ENCODE results near the gene LTV1.

Gene LTV1

DNA sequence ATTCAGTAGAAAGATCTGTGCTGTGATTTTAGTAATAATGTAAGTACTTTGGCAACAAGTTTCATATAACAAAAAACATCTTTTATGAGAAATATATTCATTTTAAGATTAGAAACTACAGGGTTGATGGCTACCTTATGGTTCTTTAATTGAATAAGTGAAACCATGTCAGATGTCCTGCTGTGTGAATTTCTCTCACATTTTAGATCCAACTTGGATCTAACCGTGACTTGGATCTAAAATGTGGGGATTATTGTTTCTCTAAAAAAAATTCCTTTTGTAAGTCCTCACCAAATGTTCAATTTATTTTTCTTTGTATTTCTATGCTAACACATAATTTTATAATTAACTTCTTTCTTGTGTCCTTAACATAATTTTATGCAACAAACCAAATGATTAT, 51.5 kb downstream of the LTV1 start:
- Histone ChIP-seq H3K36me3 (ENCODE audit: insufficient read depth, low read length) (no peaks in the 10 kb centered on the region), H3K4me1 (ENCODE audit: insufficient read depth, low read length) (no peaks in the 10 kb centered on the region), H3K9ac (ENCODE audit: low read depth, low read length) (no peak overlapping the region), H3K9me3 (ENCODE audit: control insufficient read depth, insufficient read depth, low read length) (no peaks in the 10 kb centered on the region)

DNA sequence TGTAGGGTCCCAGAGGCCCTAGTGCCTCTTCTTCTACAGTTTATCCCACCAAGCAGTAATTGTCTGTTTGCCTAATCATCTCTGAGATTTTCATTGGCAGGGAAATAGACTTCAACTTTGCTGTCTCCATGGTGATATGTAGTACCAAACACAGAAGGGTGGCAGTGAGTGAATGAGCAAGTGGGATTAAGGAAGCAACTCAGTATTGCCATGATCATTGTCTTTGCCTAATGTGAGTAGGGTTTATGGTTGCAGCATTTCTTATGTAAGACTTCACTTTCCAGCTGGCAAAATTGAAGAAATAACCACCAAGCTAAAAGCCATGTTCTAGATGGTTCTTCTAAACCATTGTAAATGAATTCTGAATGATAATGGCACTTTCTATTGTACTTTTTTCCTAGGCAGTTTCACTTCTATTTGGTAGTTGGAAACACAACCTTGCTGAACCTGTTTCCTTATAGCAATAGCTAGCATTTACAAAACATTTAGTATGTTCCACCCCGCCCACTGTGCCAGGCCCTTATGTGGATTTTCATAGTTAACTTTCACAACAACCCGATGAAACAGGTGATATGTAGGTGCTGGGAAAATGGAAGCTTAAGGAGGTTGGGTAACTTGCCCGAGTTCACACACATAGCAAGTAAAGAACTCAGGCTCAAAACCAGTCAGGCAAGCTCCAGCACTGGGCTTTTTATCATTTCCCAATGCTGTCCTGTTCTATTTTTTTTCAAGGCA, 53.2 kb downstream of the LTV1 start:
- H3K9me3 ChIP-seq (ENCODE audit: control insufficient read depth, insufficient read depth, low read length): no peaks in the 10 kb centered on the region
- no peak overlapping the region for H3K9ac ChIP-seq (ENCODE audit: low read depth, low read length)
- no peaks in the 10 kb centered on the region for H3K36me3 ChIP-seq (ENCODE audit: insufficient read depth, low read length)
- no peaks in the 10 kb centered on the region for H3K4me1 ChIP-seq (ENCODE audit: insufficient read depth, low read length)

DNA sequence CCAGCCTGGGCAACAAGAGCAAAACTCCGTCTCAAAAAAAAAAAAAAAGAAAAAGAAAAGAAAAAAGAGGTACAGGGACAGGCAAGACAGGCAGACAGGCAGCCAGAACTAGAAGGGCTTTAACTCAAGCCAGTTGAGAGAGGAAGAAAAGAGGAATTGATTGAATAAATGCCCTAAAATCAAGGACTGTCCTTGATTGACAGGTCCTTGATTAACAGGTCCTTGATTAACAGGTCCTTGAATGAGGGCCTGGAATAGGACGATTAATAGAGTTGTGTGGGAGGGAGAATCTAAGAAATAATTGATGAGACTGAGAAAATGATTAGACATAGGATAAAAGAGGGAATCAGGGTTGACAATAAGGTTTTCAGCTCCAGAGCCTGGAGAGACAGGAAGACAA, 57.2 kb downstream of the LTV1 start:
- no peaks in the 10 kb centered on the region for H3K36me3 ChIP-seq (ENCODE audit: insufficient read depth, low read length)
- no peak overlapping the region for H3K9ac ChIP-seq (ENCODE audit: low read depth, low read length)
- H3K9me3 ChIP-seq (ENCODE audit: control insufficient read depth, insufficient read depth, low read length): no peaks in the 10 kb centered on the region
- no peaks in the 10 kb centered on the region for H3K4me1 ChIP-seq (ENCODE audit: insufficient read depth, low read length)

DNA sequence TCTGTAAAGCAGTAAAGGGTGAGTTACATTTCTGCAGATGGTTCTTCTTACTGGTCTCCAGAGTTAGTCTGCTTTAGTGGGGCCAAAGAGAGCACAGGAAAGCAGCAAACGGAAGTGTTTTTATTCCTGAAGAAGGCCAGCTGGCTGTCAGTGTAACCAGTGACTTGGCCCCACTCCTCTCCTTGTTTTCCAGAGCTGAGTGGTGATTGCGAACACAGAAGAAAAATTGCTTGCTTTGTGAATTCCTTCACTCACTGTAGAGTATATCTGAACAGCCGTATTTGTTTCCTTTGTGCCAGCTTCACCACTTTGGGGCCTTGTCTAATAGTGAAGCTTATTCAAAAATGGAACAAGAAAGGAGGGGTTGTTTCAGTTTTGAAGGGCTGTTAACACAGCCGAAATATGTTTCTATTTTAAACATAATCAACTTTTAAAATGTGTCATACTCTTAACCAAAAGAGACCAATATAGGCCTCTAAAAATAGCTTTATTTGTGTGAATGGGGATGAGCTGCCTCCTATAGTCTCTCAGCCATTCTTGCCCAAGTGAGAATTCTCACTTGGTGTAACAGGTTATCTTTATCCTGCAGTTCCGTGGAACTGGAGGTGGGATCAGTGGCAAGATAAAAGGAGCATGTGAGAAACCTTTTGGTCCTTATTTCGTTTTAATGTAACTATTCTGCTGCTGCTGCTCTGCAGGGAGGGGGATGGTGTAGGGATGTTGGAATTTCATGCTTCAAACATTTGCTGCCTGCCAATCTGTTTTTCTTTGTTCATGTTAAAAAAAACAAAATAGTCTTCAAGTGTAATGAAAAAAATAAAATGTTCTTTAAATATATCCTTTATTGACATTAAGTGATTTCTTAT, 59.0 kb downstream of the LTV1 start:
- no peak overlapping the region for H3K9ac ChIP-seq (ENCODE audit: low read depth, low read length)
- H3K4me1 ChIP-seq (ENCODE audit: insufficient read depth, low read length): no peaks in the 10 kb centered on the region

DNA sequence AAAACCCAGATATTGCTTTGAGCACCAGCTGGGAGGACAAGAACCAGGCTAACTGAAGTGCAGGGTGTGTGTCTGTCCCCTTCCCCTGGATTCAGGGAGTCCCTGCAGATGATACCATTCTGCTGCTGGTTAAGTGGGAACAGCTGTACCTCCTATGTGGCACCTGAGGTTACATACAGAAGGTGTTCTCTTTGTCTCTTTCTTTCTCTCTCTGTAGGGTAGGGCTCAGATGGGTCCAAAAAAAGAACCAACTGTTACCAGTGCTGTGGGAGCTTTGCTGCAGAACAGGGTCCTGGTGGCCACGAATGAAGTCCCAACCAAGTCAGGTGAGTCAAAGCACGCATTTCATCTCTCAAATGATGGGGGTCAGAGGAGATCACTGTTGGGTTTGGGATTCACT, 59.7 kb downstream of the LTV1 start:
- H3K4me1 ChIP-seq (ENCODE audit: insufficient read depth, low read length): no peaks in the 10 kb centered on the region
- H3K9ac ChIP-seq (ENCODE audit: low read depth, low read length): no peak overlapping the region
- H3K36me3 ChIP-seq (ENCODE audit: insufficient read depth, low read length): no peaks in the 10 kb centered on the region
- H3K9me3 ChIP-seq (ENCODE audit: control insufficient read depth, insufficient read depth, low read length): no peaks in the 10 kb centered on the region

More for the DNA sequence above, 59.0 kb downstream of the LTV1 start:
- H3K36me3 ChIP-seq (ENCODE audit: insufficient read depth, low read length): no peaks in the 10 kb centered on the region
- no peaks in the 10 kb centered on the region for H3K9me3 ChIP-seq (ENCODE audit: control insufficient read depth, insufficient read depth, low read length)

DNA sequence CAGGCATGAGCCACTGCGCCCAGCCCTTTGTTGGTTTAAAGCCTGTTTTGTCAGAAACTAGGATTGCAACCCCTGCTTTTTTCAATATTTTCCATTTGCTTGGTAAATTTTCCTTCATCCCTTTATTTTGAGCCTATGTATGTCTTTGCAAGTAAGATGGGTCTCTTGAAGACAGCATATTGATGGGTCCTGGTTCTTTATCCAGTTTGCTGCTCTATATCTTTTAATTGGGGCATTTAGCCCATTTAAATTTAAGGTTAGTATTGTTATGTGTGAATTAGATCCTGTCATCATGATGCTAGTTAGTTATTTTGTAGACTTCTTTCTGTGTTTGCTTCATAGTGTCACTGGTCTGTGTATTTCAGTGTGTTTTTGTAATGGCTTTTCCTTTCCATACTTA, 67.9 kb downstream of the LTV1 start:
- H3K36me3 ChIP-seq (ENCODE audit: insufficient read depth, low read length): no peaks in the 10 kb centered on the region
- no peak overlapping the region for H3K9ac ChIP-seq (ENCODE audit: low read depth, low read length)
- H3K9me3 ChIP-seq (ENCODE audit: control insufficient read depth, insufficient read depth, low read length): no peaks in the 10 kb centered on the region; the same call in 1 of the 2 replicates
- no peaks in the 10 kb centered on the region for H3K4me1 ChIP-seq (ENCODE audit: insufficient read depth, low read length)

DNA sequence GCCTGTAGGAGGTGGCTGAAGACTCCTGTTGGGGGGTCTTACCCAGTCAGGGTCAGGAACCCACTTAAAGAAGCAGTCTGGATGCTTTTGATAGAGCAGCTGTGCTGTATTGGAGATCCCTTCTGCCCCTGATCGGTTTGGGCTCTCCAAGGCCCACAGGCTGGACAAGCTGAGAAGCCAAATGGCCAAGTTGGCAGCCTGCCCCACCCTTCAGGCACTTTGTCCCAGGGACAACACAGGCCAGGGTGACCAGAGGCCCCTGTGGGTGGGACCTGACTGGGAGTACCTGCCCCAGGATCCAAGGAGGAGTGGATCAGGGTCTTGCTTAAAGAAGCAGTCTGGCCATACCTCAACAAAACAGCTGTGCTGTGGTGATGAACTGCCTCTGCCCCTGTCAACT, 69.5 kb downstream of the LTV1 start:
- no peaks in the 10 kb centered on the region; the same call in 1 of the 2 replicates for H3K9me3 ChIP-seq (ENCODE audit: control insufficient read depth, insufficient read depth, low read length)
- H3K36me3 ChIP-seq (ENCODE audit: insufficient read depth, low read length): no peaks in the 10 kb centered on the region
- no peak overlapping the region for H3K9ac ChIP-seq (ENCODE audit: low read depth, low read length)
- no peaks in the 10 kb centered on the region for H3K4me1 ChIP-seq (ENCODE audit: insufficient read depth, low read length)

Measured in ES-I3 (cell line).